Tibial artery (tissue), 4 donors: ENCODE measurements around the gene B4GALT5.
"Not testable (repeated sequence)": the region's sequence is repeated elsewhere in the genome, so short reads cannot be mapped to it uniquely, and the experiment has no call there.

Source experiments
- DNase-seq, 2 donors: peaks; one replicate each; pipeline ENCODE4 v3.0.0-alpha.2; 2019
- H3K27ac ChIP-seq, 2 donors: fragments of 200-600 bp; sonication (generic) in 1 of 2; 1 replicate in 1 of 2; 2 replicates in 1 of 2; pipeline ENCODE4 v1.5.1; 2018 to 2019; ENCODE audit warnings: mild to moderate bottlenecking in 1 of 2
- H3K27me3 ChIP-seq, 2 donors: fragments of 200-600 bp; sonication (generic) in 1 of 2; one replicate each; pipeline versions ENCODE4 v1.5.1 to v1.6.0; 2016 to 2019
- H3K36me3 ChIP-seq, 3 donors: fragments of 200-600 bp; sonication (generic) in 2 of 3; one replicate each; pipeline ENCODE4 v1.5.1; 2016 to 2019; ENCODE audit warnings: mild to moderate bottlenecking in 2 of 3
- H3K4me1 ChIP-seq, 4 donors: fragments of 200-600 bp; sonication (generic) in 2 of 4; 1 replicate in 3 of 4; 2 replicates in 1 of 4; pipeline ENCODE4 v1.5.1; 2016 to 2019
- H3K4me3 ChIP-seq, 2 donors: fragments of 200-600 bp; sonication (generic) in 1 of 2; 1 replicate in 1 of 2; 2 replicates in 1 of 2; pipeline ENCODE4 v1.5.1; 2018 to 2019; ENCODE audit warnings: mild to moderate bottlenecking in 2 of 2
- H3K9me3 ChIP-seq, 3 donors: fragments of 200-600 bp; sonication (generic) in 1 of 3; one replicate each; pipeline ENCODE4 v1.5.1; 2016 to 2019
- intact Hi-C: fragments of 100-400 bp; cut with DNase I; formaldehyde crosslinking; loops from one replicate; pipeline ENCODE4 v1.15.0; 2023; ENCODE audit warnings: low total_unique reads
- TF ChIP-seq, protein P1 (sequence below), 2 experiments: fragments of 200-600 bp in 1 of 2; fragments of 450-650 bp in 1 of 2; IDR thresholded peaks; one replicate each; pipeline ENCODE4 v1.5.1; 2017 to 2019; ENCODE audit warnings: antibody characterized with exemption in 2 of 2, mild to moderate bottlenecking in 1 of 2, moderate library complexity in 1 of 2

B4GALT5 gene

DNA sequence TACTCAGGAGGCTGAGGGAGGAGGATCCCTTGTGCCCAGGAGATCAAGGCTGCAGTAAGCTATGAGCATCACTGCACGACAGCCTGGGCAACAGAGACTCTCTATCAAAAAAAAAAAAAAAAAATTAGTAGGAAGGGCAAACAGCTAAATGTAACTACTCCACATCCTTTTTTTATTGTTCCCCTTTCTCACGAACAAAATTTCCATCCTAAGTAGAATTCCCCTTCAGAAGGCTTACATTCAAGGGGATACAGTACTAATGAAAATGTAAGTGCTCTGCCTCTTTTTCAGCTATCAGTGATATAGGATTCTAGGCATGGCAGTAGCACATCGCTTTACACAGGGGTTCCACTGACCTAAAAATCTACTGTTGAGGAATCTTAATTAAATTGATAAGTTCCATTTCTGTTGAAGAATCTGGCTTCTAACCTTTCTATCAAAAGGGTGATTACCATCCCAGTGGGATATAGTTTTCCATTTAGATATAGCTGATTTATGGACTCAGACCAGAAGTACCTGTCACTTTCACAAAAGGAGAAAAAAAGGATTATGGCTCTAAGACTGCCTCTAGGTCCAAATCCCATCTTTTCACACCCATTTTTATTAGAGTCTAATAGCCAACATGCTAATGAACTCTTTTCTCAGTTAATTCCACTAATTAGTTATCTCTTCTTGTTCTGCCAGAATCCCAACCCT is 2.6 kb downstream of the B4GALT5 start:
- peak overlapping the region in 1 of 2 donors; percentile 70 for H3K4me3 ChIP-seq
- intact Hi-C loops, result loop anchor here (10.0 kb wide), 1 partner anchor 204 kb away; the partner anchor contains the start of gene SPATA2
- H3K27ac ChIP-seq, result peak overlapping the region; percentile 88 to 97
- H3K4me1 ChIP-seq, result peaks cover 0 to 62% (median 34%) of the 10 kb centered on the region in 4 donors
- H3K27me3 ChIP-seq, result no peaks in the 10 kb centered on the region
- TF ChIP-seq, protein P1, sequence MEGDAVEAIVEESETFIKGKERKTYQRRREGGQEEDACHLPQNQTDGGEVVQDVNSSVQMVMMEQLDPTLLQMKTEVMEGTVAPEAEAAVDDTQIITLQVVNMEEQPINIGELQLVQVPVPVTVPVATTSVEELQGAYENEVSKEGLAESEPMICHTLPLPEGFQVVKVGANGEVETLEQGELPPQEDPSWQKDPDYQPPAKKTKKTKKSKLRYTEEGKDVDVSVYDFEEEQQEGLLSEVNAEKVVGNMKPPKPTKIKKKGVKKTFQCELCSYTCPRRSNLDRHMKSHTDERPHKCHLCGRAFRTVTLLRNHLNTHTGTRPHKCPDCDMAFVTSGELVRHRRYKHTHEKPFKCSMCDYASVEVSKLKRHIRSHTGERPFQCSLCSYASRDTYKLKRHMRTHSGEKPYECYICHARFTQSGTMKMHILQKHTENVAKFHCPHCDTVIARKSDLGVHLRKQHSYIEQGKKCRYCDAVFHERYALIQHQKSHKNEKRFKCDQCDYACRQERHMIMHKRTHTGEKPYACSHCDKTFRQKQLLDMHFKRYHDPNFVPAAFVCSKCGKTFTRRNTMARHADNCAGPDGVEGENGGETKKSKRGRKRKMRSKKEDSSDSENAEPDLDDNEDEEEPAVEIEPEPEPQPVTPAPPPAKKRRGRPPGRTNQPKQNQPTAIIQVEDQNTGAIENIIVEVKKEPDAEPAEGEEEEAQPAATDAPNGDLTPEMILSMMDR (IDR thresholded peaks at IDR 0.05), result no peak
- H3K36me3 ChIP-seq, result no peaks in the 10 kb centered on the region
- DNase-seq, result no peak
- H3K9me3 ChIP-seq, result no peaks in the 10 kb centered on the region

DNA sequence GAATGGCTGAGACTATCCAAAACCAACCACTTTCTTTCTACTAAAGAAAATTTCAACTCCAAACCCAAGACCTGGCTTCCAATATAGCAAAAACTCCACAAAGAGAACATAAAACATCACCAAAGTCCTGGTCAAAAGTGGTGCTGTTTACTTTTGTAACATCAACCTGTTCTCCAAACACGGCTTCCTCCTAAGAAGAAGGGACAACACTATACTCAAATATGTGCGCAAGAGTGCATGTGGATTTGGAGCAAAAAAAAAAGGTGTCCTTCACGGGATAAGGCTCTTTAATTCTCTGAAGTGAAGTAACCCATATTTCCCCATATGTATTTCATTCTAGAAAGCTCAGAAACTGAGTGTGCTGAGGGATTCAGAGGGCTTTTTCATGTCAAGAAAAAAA is 6.6 kb downstream of the B4GALT5 start:
- Histone ChIP-seq H3K9me3 (no peaks in the 10 kb centered on the region), H3K4me3 (no peak overlapping the region), H3K36me3 (no peaks in the 10 kb centered on the region), H3K4me1 (peaks cover 0 to 69% (median 27%) of the 10 kb centered on the region in 4 donors), H3K27me3 (no peaks in the 10 kb centered on the region), H3K27ac (peak overlapping the region; percentile 31 to 38)
- TF ChIP-seq, protein P1 (IDR thresholded peaks at IDR 0.05), result no peak
- intact Hi-C loops, result no loop called here
- no peak for DNase-seq

DNA sequence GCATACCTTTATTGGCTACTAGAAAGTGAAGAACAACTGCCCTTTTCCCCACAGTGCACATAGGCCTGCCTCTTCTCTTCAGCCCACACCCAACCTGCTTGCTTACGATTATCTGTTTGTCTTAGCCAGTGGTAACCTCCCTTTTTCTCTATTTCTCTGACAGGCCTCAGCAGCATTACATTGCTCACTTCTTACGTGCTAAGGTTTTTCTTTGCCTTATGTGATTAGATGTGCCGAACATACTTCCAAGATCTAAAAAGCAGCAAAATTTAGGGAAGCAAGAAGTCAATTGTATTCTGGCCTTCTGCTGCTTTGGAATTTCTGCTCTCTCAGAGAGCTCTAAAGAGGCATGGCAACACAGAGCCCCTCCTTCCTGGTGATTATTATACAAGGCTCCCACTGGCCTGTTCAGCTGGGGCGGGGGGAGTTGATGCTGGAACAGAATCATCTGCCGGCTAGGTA is 7.0 kb downstream of the B4GALT5 start:
- peaks cover 0 to 65% (median 24%) of the 10 kb centered on the region in 4 donors for H3K4me1 ChIP-seq
- H3K36me3 ChIP-seq, result no peaks in the 10 kb centered on the region
- H3K27ac ChIP-seq, result peak overlapping the region; percentile 31 to 38
- TF ChIP-seq, protein P1 (IDR thresholded peaks at IDR 0.05), result no peak
- H3K27me3 ChIP-seq, result no peaks in the 10 kb centered on the region
- no peaks in the 10 kb centered on the region for H3K9me3 ChIP-seq
- DNase-seq, result no peak
- intact Hi-C loops, result no loop called here
- H3K4me3 ChIP-seq, result no peak overlapping the region

DNA sequence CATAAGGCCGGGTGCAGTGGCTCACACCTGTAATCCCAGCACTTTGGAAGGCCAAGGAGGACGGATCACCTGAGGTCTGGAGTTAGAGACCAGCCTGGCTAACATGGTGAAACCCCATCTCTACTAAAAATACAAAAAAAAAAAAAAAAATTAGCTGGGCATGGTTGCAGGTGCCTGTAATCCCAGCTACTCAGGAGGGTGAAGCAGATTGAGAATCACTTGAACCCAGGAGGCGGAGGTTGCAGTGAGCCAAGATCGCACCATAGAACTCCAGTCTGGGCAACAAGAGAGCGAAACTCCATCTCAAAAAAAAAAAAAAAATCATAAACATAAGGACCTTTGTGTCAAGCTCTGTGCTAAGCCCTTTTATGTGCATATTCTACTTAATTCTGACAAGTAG is 7.8 kb downstream of the B4GALT5 start:
- H3K4me3 ChIP-seq, DNase-seq, intact Hi-C loops, H3K27me3 ChIP-seq, H3K9me3 ChIP-seq, H3K36me3 ChIP-seq: not testable (repeated sequence)
- Histone ChIP-seq H3K4me1 (peaks cover 0 to 61% (median 20%) of the 10 kb centered on the region in 4 donors), H3K27ac (peak overlapping the region in 1 of 2 donors; percentile 31)

DNA sequence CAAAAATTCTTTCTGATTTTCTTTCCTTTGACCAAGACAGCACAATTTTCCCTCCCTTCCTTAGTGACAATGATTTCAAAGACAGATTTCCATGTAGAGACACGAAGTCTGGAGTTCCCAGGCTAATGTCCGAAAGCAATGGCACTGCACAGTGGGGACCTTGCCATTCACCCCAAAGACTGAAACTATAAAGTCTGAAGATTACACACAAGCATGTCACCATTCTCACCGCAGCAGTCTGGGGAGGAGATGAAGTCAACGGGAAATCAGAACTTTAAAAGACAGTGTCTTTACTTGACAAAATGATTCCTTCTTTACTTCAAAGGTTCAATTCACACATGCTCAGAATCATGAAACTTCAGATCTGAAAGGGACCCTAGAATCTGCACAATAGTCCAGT is 8.3 kb downstream of the B4GALT5 start:
- intact Hi-C loops, result no loop called here
- TF ChIP-seq, protein P1 (IDR thresholded peaks at IDR 0.05), result no peak
- H3K27ac ChIP-seq, result no peak overlapping the region
- no peak for DNase-seq
- H3K36me3 ChIP-seq, result no peaks in the 10 kb centered on the region
- H3K4me1 ChIP-seq, result peaks cover 0 to 61% (median 22%) of the 10 kb centered on the region in 4 donors
- H3K9me3 ChIP-seq, result no peaks in the 10 kb centered on the region
- H3K4me3 ChIP-seq, result no peak overlapping the region
- no peaks in the 10 kb centered on the region for H3K27me3 ChIP-seq

DNA sequence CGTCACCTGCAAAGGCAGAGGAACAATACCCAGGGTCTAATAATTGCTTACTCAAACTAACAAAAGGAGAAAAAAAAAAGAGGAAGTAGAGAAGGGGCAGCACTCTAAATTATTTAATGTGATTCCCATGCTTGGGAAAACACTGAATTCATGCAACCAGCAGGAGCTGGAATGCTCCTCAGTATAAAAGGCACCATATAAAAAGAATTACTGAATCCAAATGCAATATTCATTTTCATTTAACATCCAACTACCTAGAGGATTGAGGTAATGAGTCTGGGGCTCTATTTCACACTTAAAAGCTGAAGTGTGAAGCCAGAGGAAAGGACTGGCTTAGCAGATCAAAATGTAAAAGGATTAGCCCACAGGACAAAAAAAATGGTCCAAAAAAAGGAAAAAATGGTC is 8.7 kb downstream of the B4GALT5 start:
- peaks cover 0 to 60% (median 22%) of the 10 kb centered on the region in 4 donors for H3K4me1 ChIP-seq

More for the DNA sequence above, 8.7 kb downstream of the B4GALT5 start:
- Histone ChIP-seq H3K27me3 (no peaks in the 10 kb centered on the region), H3K9me3 (no peaks in the 10 kb centered on the region), H3K36me3 (no peaks in the 10 kb centered on the region), H3K4me3 (no peak overlapping the region), H3K27ac (no peak overlapping the region)
- TF ChIP-seq, protein P1 (IDR thresholded peaks at IDR 0.05), result no peak
- no peak for DNase-seq
- intact Hi-C loops, result no loop called here
